Endothelial cell (in vitro differentiated cells): ENCODE results near the gene USP9X. TPM values are rescaled to one million over a fixed set of nuclear protein-coding genes. Genes with fewer than 3 reads are reported as not detected.
"Not testable (repeated sequence)": the region's sequence is repeated elsewhere in the genome, so short reads cannot be mapped to it uniquely, and the experiment has no call there.

ENCODE experiments used
- DNase-seq: peaks from one replicate; pipeline ENCODE4 v3.0.0; 2021; ENCODE audit warnings: low spot score
- H3K27ac Mint-ChIP-seq: one replicate; pipeline ENCODE4 v1.8.0; 2021; ENCODE audit warnings: mixed read lengths, inconsistent platforms; ENCODE audit not compliant: unreplicated experiment
- H3K27me3 Mint-ChIP-seq: one replicate; pipeline ENCODE4 v1.8.0; 2021; ENCODE audit warnings: mild to moderate bottlenecking, moderate library complexity, mixed read lengths, inconsistent platforms; ENCODE audit not compliant: unreplicated experiment
- H3K36me3 Mint-ChIP-seq: one replicate; pipeline ENCODE4 v1.8.0; 2021; ENCODE audit warnings: mild to moderate bottlenecking, low read depth, mixed read lengths, inconsistent platforms; ENCODE audit not compliant: unreplicated experiment
- H3K4me1 Mint-ChIP-seq: one replicate; pipeline ENCODE4 v1.8.0; 2021; ENCODE audit warnings: mild to moderate bottlenecking, mixed read lengths, inconsistent platforms; ENCODE audit not compliant: unreplicated experiment
- H3K4me3 Mint-ChIP-seq: one replicate; pipeline ENCODE4 v1.8.0; 2021; ENCODE audit warnings: mild to moderate bottlenecking, mixed read lengths, inconsistent platforms; ENCODE audit not compliant: unreplicated experiment
- H3K9me3 Mint-ChIP-seq: one replicate; pipeline ENCODE4 v1.8.0; 2021; ENCODE audit warnings: mixed read lengths, inconsistent platforms; ENCODE audit not compliant: unreplicated experiment
- total RNA-seq: library from RNA; stranded (reverse); fragmentation: NEBNext Ultra II Directional; extraction: Animal tissue kit (Norgen Biotek cat#: 25700); gene quantifications from one replicate; pipeline ENCODE4 v1.2.1, GENCODE V29; 2021; ENCODE audit not compliant: unreplicated experiment
- TF ChIP-seq, protein P1 (sequence below): fragments of 200-600 bp; sonication (generic); IDR thresholded peaks from one replicate; pipeline ENCODE4 v1.5.0; 2021; ENCODE audit warnings: antibody characterized with exemption; ENCODE audit not compliant: unreplicated experiment

USP9X gene
- total RNA-seq, 1 donor from 2014 or later: 72.9 TPM

GRCh38 chrX:41145920-41146608, 60.8 kb downstream of the USP9X start:
- DNase-seq: no peak
- H3K27me3 Mint-ChIP-seq: no peaks in the 10 kb centered on the region
- H3K4me1 Mint-ChIP-seq: no peaks in the 10 kb centered on the region
- no peak overlapping the region for H3K27ac Mint-ChIP-seq
- H3K4me3 Mint-ChIP-seq: no peak overlapping the region
- H3K36me3 Mint-ChIP-seq: no peaks in the 10 kb centered on the region
- no peaks in the 10 kb centered on the region for H3K9me3 Mint-ChIP-seq
- TF ChIP-seq, protein P1, sequence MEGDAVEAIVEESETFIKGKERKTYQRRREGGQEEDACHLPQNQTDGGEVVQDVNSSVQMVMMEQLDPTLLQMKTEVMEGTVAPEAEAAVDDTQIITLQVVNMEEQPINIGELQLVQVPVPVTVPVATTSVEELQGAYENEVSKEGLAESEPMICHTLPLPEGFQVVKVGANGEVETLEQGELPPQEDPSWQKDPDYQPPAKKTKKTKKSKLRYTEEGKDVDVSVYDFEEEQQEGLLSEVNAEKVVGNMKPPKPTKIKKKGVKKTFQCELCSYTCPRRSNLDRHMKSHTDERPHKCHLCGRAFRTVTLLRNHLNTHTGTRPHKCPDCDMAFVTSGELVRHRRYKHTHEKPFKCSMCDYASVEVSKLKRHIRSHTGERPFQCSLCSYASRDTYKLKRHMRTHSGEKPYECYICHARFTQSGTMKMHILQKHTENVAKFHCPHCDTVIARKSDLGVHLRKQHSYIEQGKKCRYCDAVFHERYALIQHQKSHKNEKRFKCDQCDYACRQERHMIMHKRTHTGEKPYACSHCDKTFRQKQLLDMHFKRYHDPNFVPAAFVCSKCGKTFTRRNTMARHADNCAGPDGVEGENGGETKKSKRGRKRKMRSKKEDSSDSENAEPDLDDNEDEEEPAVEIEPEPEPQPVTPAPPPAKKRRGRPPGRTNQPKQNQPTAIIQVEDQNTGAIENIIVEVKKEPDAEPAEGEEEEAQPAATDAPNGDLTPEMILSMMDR: no peak

DNA sequence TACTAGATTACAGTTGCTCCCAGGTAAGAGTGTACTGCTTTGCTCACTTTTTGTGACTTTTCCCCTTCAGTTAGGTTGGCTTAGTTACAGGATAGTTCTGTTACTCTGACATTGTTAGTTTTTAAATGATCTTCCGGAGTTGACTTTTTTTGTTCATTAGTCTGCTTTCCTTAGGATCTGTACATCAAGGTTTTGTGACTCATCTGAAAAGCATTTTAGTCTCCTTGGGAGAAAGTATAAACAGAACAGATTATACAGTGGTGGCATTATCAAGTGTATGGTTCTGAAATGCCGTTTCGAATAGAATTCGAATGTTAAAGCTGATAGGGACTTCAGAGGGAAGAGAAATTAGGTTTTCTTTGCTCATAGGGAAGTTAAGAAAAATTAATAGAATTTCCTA, 63.3 kb downstream of the USP9X start:
- no peaks in the 10 kb centered on the region for H3K36me3 Mint-ChIP-seq

GRCh38 chrX:41150043-41150442, 64.8 kb downstream of the USP9X start:
- Mint-ChIP-seq H3K27ac (no peak overlapping the region), H3K9me3 (no peaks in the 10 kb centered on the region)
- TF ChIP-seq, protein P1: no peak

More for the DNA sequence above, 63.3 kb downstream of the USP9X start:
- no peaks in the 10 kb centered on the region for H3K9me3 Mint-ChIP-seq
- no peak for DNase-seq
- TF ChIP-seq, protein P1: no peak
- no peak overlapping the region for H3K4me3 Mint-ChIP-seq
- H3K27ac Mint-ChIP-seq: no peak overlapping the region
- H3K27me3 Mint-ChIP-seq: no peaks in the 10 kb centered on the region
- no peaks in the 10 kb centered on the region for H3K4me1 Mint-ChIP-seq

GRCh38 chrX:41151726-41152125, 66.5 kb downstream of the USP9X start:
- H3K36me3 Mint-ChIP-seq, H3K4me1 Mint-ChIP-seq, H3K27me3 Mint-ChIP-seq, H3K27ac Mint-ChIP-seq, H3K9me3 Mint-ChIP-seq, H3K4me3 Mint-ChIP-seq, DNase-seq: not testable (repeated sequence)

More at GRCh38 chrX:41150043-41150442, 64.8 kb downstream of the USP9X start:
- Mint-ChIP-seq H3K27me3 (no peaks in the 10 kb centered on the region), H3K4me3 (no peak overlapping the region), H3K4me1 (no peaks in the 10 kb centered on the region), H3K36me3 (peaks cover 7% of the 10 kb centered on the region)
- DNase-seq: no peak

GRCh38 chrX:41152221-41152620, 67.0 kb downstream of the USP9X start:
- H3K27ac Mint-ChIP-seq: no peak overlapping the region
- no peaks in the 10 kb centered on the region for H3K27me3 Mint-ChIP-seq
- no peaks in the 10 kb centered on the region for H3K9me3 Mint-ChIP-seq
- H3K4me1 Mint-ChIP-seq: no peaks in the 10 kb centered on the region
- TF ChIP-seq, protein P1: no peak
- DNase-seq: no peak
- H3K36me3 Mint-ChIP-seq: peaks cover 7% of the 10 kb centered on the region
- H3K4me3 Mint-ChIP-seq: no peak overlapping the region
